ENCODE results near the gene AUH.

- no peak for TF ChIP-seq CTCF (IDR thresholded peaks at IDR 0.05; ENCODE audit: insufficient read depth, low read depth, low read length)
- no peak for TF ChIP-seq EZH2 (IDR thresholded peaks at IDR 0.05; ENCODE audit: insufficient read depth, low read length)
These were observed 158.9 kb downstream of the AUH start for GRCh38 chr9:91202736-91203283.
